OCI-LY1 (cell line): ENCODE data around the gene FBXL4.
"Not testable (repeated sequence)": the region's sequence is repeated elsewhere in the genome, so short reads cannot be mapped to it uniquely, and the experiment has no call there.

ENCODE experiments used
- H2AFZ ChIP-seq: fragments of 200-600 bp; sonication (generic), shearing (Covaris generic); 2 replicates; pipeline ENCODE4 v1.6.0; 2014; ENCODE audit warnings: antibody characterized with exemption, mild to moderate bottlenecking, low read length
- H3F3A ChIP-seq: fragments of 200-600 bp; sonication (generic), shearing (Covaris generic); 2 replicates; pipeline ENCODE4 v1.6.0; 2014; ENCODE audit warnings: mild to moderate bottlenecking, antibody characterized with exemption, low read length, moderate library complexity; ENCODE audit not compliant: insufficient read depth
- H3K27ac ChIP-seq: fragments of 200-600 bp; sonication (generic); 2 replicates; pipeline ENCODE4 v1.5.1; 2014; ENCODE audit warnings: low read length, mixed run types, mild to moderate bottlenecking, low read depth; ENCODE audit not compliant: poor library complexity, severe bottlenecking
- H3K27me3 ChIP-seq: fragments of 200-600 bp; sonication (generic); 2 replicates; pipeline ENCODE4 v1.6.0; 2014; ENCODE audit warnings: antibody characterized with exemption, mild to moderate bottlenecking, low read length, moderate library complexity; ENCODE audit not compliant: insufficient read depth
- H3K36me3 ChIP-seq: fragments of 200-600 bp; sonication (generic); 2 replicates; pipeline ENCODE4 v1.6.1; 2014; ENCODE audit warnings: mild to moderate bottlenecking, antibody characterized with exemption, low read length, moderate library complexity, mixed read lengths; ENCODE audit not compliant: insufficient read depth
- H3K4me1 ChIP-seq: fragments of 200-600 bp; sonication (generic); 2 replicates; pipeline ENCODE4 v1.5.1; 2014; ENCODE audit warnings: mild to moderate bottlenecking, low read length, moderate library complexity; ENCODE audit not compliant: insufficient read depth, severe bottlenecking
- H3K4me2 ChIP-seq: fragments of 200-600 bp; sonication (generic), shearing (Covaris generic); 2 replicates; pipeline ENCODE4 v1.6.1; 2014; ENCODE audit warnings: low read length
- H3K4me3 ChIP-seq: fragments of 200-600 bp; sonication (generic); 2 replicates; pipeline ENCODE4 v1.5.1; 2014; ENCODE audit warnings: low read length, low read depth, mild to moderate bottlenecking, mixed read lengths; ENCODE audit not compliant: poor library complexity, severe bottlenecking
- H3K79me2 ChIP-seq: fragments of 200-600 bp; shearing (Covaris generic); 2 replicates; pipeline ENCODE4 v1.6.1; 2016; ENCODE audit warnings: mixed run types, low read length, mixed read lengths; ENCODE audit not compliant: insufficient read depth
- H3K9ac ChIP-seq: fragments of 200-600 bp; sonication (generic), shearing (Covaris generic); 2 replicates; pipeline ENCODE4 v1.6.1; 2014; ENCODE audit warnings: mild to moderate bottlenecking, low read length, mixed read lengths
- H3K9me2 ChIP-seq: fragments of 200-600 bp; sonication (generic), shearing (Covaris generic); 2 replicates; pipeline ENCODE4 v1.6.1; 2014; ENCODE audit warnings: low read depth, mild to moderate bottlenecking, low read length, mixed read lengths
- H3K9me3 ChIP-seq: fragments of 200-600 bp; shearing (Covaris generic); 2 replicates; pipeline ENCODE4 v1.6.1; 2014; ENCODE audit warnings: low read length, mixed read lengths
- H4K20me1 ChIP-seq: fragments of 200-600 bp; sonication (generic), shearing (Covaris generic); 2 replicates; pipeline ENCODE4 v1.6.0; 2016; ENCODE audit warnings: mild to moderate bottlenecking, low read length; ENCODE audit not compliant: insufficient read depth
- EZH2 ChIP-seq: fragments of 200-600 bp; sonication (generic), shearing (Covaris generic); IDR thresholded peaks from 2 replicates; pipeline ENCODE4 v1.8.0; 2017; ENCODE audit warnings: borderline replicate concordance, mixed run types, mild to moderate bottlenecking, antibody characterized with exemption, low read length, moderate library complexity, mixed read lengths
- TF ChIP-seq, protein P1 (sequence below): fragments of 200-600 bp; sonication (generic), shearing (Covaris generic); IDR thresholded peaks from 2 replicates; pipeline ENCODE4 v1.5.1; 2017; ENCODE audit warnings: mild to moderate bottlenecking, antibody characterized with exemption, low read length, moderate library complexity, mixed read lengths

Gene FBXL4

DNA sequence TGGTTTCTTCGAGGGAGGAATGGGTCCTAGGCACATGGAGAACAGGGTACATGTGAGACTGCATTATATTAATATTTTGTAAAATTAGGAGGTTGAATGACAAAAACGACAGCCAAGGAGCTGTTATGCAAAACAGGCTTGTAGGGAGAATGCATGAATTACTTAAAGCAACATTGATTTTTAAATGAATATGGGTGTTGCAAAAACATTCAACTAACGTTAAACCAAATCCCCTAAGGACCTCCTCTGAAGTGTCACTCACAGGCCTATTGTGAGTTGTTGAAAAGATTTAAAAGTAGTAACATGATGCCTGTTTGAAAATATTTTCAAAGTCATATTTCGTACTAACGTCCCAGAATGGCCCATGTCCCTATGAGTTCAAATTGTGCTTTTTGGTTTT is 21.9 kb downstream of the FBXL4 start:
- H3K9me2 ChIP-seq, result no peaks in the 10 kb centered on the region
- H4K20me1 ChIP-seq, result no peaks in the 10 kb centered on the region
- H2AFZ ChIP-seq, result no peak overlapping the region
- peaks cover 3% of the 10 kb centered on the region for H3K4me1 ChIP-seq
- no peaks in the 10 kb centered on the region for H3F3A ChIP-seq
- peaks cover 25% of the 10 kb centered on the region for H3K79me2 ChIP-seq
- no peak overlapping the region for H3K27ac ChIP-seq
- no peak overlapping the region for H3K4me3 ChIP-seq
- no peak overlapping the region for H3K4me2 ChIP-seq
- no peaks in the 10 kb centered on the region for H3K9me3 ChIP-seq
- no peak overlapping the region for H3K9ac ChIP-seq
- TF ChIP-seq, protein P1, sequence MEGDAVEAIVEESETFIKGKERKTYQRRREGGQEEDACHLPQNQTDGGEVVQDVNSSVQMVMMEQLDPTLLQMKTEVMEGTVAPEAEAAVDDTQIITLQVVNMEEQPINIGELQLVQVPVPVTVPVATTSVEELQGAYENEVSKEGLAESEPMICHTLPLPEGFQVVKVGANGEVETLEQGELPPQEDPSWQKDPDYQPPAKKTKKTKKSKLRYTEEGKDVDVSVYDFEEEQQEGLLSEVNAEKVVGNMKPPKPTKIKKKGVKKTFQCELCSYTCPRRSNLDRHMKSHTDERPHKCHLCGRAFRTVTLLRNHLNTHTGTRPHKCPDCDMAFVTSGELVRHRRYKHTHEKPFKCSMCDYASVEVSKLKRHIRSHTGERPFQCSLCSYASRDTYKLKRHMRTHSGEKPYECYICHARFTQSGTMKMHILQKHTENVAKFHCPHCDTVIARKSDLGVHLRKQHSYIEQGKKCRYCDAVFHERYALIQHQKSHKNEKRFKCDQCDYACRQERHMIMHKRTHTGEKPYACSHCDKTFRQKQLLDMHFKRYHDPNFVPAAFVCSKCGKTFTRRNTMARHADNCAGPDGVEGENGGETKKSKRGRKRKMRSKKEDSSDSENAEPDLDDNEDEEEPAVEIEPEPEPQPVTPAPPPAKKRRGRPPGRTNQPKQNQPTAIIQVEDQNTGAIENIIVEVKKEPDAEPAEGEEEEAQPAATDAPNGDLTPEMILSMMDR, result no peak
- no peak for TF ChIP-seq EZH2
- H3K27me3 ChIP-seq, result no peaks in the 10 kb centered on the region
- H3K36me3 ChIP-seq, result peaks cover 19% of the 10 kb centered on the region

DNA sequence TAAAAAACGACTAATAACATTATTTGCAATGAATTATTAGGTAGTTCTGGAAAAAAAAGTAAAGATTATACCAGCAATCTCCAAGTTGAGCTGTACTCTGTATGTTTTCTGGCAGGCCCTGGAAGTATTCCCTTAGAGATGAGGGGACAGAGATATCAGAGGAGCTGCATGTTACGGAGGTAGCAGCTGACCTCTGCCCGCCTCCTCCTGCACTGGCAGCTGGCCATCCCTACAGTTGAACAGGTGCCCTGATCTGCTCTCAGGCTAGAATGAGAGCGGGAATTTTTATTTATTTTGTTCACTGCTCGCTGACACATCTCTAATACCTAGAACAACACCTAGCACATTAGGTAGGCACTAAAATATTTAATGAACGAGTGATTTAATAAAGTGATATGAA is 23.1 kb downstream of the FBXL4 start:
- Histone ChIP-seq H3K4me2 (no peak overlapping the region), H3K79me2 (peaks cover 13% of the 10 kb centered on the region)
- TF ChIP-seq EZH2, result no peak
- TF ChIP-seq, protein P1, result no peak

DNA sequence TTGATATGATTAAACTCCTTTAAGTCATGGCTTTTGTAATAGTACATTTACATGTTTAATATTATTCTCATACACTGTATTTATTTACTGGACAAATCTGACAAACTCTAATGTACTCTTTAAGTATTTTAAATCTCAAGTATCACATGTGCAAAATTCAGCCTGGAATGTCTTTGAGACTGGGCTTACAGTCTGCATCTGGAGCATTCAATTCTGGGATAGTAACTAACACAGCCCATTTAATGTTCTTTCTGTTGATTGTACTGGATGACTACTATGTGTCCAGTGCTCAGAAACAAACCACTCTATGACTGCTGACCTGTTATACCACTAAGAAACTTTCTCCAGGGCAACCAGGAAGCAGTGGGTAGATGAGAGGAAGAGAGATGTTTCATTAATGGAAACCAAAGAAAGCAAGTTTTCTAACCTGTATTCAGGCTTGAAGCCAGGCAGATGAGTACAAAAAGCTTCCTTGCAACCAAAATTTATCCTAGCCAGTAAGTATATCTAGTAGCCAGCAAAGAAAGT is 26.8 kb downstream of the FBXL4 start:
- no peak overlapping the region for H3K9ac ChIP-seq
- H3K36me3 ChIP-seq, result peaks cover 18% of the 10 kb centered on the region
- no peaks in the 10 kb centered on the region for H4K20me1 ChIP-seq
- H3K27me3 ChIP-seq, result no peaks in the 10 kb centered on the region
- no peaks in the 10 kb centered on the region for H3K4me1 ChIP-seq
- no peak overlapping the region for H2AFZ ChIP-seq
- no peaks in the 10 kb centered on the region; the same call in 1 of the 2 replicates for H3K9me3 ChIP-seq
- no peaks in the 10 kb centered on the region for H3F3A ChIP-seq
- no peak overlapping the region for H3K4me3 ChIP-seq
- H3K27ac ChIP-seq, result no peak overlapping the region
- TF ChIP-seq, protein P1, result no peak
- TF ChIP-seq EZH2, result no peak
- H3K9me2 ChIP-seq, result no peaks in the 10 kb centered on the region
- H3K4me2 ChIP-seq, result no peak overlapping the region
- H3K79me2 ChIP-seq, result no peaks in the 10 kb centered on the region

More for the DNA sequence above, 23.1 kb downstream of the FBXL4 start:
- no peaks in the 10 kb centered on the region for H4K20me1 ChIP-seq
- no peaks in the 10 kb centered on the region for H3K9me3 ChIP-seq
- H3K27me3 ChIP-seq, result no peaks in the 10 kb centered on the region
- H3K4me3 ChIP-seq, result no peak overlapping the region
- no peak overlapping the region for H2AFZ ChIP-seq
- H3K4me1 ChIP-seq, result peaks cover 3% of the 10 kb centered on the region
- no peak overlapping the region for H3K27ac ChIP-seq
- peaks cover 20% of the 10 kb centered on the region for H3K36me3 ChIP-seq
- no peaks in the 10 kb centered on the region for H3K9me2 ChIP-seq
- H3F3A ChIP-seq, result no peaks in the 10 kb centered on the region
- no peak overlapping the region for H3K9ac ChIP-seq

DNA sequence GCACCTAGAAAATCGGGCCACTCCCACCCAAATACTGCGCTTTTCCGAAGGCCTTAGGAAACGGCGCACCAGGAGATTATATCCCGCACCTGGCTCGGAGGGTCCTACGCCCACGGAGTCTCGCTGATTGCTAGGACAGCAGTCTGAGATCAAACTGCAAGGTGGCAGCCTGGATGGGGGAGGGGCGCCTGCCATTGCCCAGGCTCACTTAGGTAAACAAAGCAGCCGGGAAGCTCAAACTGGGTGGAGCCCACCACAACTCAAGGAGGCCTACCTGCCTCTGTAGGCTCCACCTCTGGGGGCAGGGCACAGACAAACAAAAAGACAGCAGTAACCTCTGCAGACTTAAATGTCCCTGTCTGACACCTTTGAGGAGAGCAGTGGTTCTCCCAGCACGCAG is 36.8 kb downstream of the FBXL4 start:
- not testable (repeated sequence) for H3K79me2 ChIP-seq, H3K9ac ChIP-seq, H3K4me1 ChIP-seq, H3K9me2 ChIP-seq, H3F3A ChIP-seq, H4K20me1 ChIP-seq, H3K4me3 ChIP-seq, H3K4me2 ChIP-seq, H2AFZ ChIP-seq, H3K9me3 ChIP-seq, H3K27ac ChIP-seq, H3K27me3 ChIP-seq
- peaks cover 19% of the 10 kb centered on the region for H3K36me3 ChIP-seq
